ENCODE results near the gene CDH4. TPM values are rescaled to one million over a fixed set of nuclear protein-coding genes. Genes with fewer than 3 reads are reported as not detected.

CDH4 gene
- total RNA-seq, 3 donors from 2014 or later (not counting 1 experiment from before 2014, with no cell fraction given): 0.18 TPM; not detected in 2

- H3K27ac Mint-ChIP-seq: no peak overlapping the region
Observed at GRCh38 chr20:61256824-61257223, 4.8 kb downstream of the CDH4 start.

GRCh38 chr20:61257611-61258010, 5.5 kb downstream of the CDH4 start:
- ATAC-seq (no peak), DNase-seq (no peak)
- Mint-ChIP-seq H3K27me3 (ENCODE audit: low read depth in 2 of 2) (peaks cover 30 to 40% of the 10 kb centered on the region in 2 donors), H3K4me3 (no peak overlapping the region), H3K27ac (no peak overlapping the region), H3K4me1 (no peaks in the 10 kb centered on the region), H3K9me3 (no peaks in the 10 kb centered on the region), H3K36me3 (no peaks in the 10 kb centered on the region)
- Histone ChIP-seq H3K27me3 (ENCODE audit: control insufficient read depth, insufficient read depth, low read length) (no peaks in the 10 kb centered on the region), H3K36me3 (ENCODE audit: control insufficient read depth, insufficient read depth, low read length) (no peaks in the 10 kb centered on the region), H3K27ac (ENCODE audit: low read length) (no peak overlapping the region), H3K4me1 (ENCODE audit: control insufficient read depth, insufficient read depth, low read length) (no peaks in the 10 kb centered on the region), H3K9me3 (ENCODE audit: control insufficient read depth, insufficient read depth, low read length) (no peaks in the 10 kb centered on the region), H3K4me3 (ENCODE audit: low read length) (no peak overlapping the region)
- 89% methylated on average over 20 of the region's 20 CpGs for WGBS (ENCODE audit: insufficient coverage)
- no peak for TF ChIP-seq CTCF (IDR thresholded peaks at IDR 0.05)
- intact Hi-C loops (cut with micrococcal nuclease): no loop called here

More at GRCh38 chr20:61256824-61257223, 4.8 kb downstream of the CDH4 start:
- H3K36me3 ChIP-seq (ENCODE audit: control insufficient read depth, insufficient read depth, low read length): no peaks in the 10 kb centered on the region
- Mint-ChIP-seq H3K27me3 (ENCODE audit: low read depth in 2 of 2) (peaks cover 28 to 40% of the 10 kb centered on the region in 2 donors), H3K4me1 (no peaks in the 10 kb centered on the region), H3K4me3 (no peak overlapping the region), H3K9me3 (no peaks in the 10 kb centered on the region), H3K36me3 (no peaks in the 10 kb centered on the region)
- no peak for DNase-seq
- no peaks in the 10 kb centered on the region for H3K4me1 ChIP-seq (ENCODE audit: control insufficient read depth, insufficient read depth, low read length)
- no peak overlapping the region for H3K4me3 ChIP-seq (ENCODE audit: low read length)
- WGBS (ENCODE audit: insufficient coverage): 44% methylated on average over 7 of the region's 7 CpGs
- no peaks in the 10 kb centered on the region for H3K27me3 ChIP-seq (ENCODE audit: control insufficient read depth, insufficient read depth, low read length)
- no peaks in the 10 kb centered on the region for H3K9me3 ChIP-seq (ENCODE audit: control insufficient read depth, insufficient read depth, low read length)
- TF ChIP-seq CTCF (IDR thresholded peaks at IDR 0.05): no peak
- ATAC-seq: no peak
- intact Hi-C loops (cut with micrococcal nuclease): no loop called here
- H3K27ac ChIP-seq (ENCODE audit: low read length): no peak overlapping the region

- no peaks in the 10 kb centered on the region for H3K27me3 ChIP-seq (ENCODE audit: control insufficient read depth, insufficient read depth, low read length)
- H3K27ac ChIP-seq (ENCODE audit: low read length): no peak overlapping the region
- no peaks in the 10 kb centered on the region for H3K4me1 ChIP-seq (ENCODE audit: control insufficient read depth, insufficient read depth, low read length)
- no peaks in the 10 kb centered on the region for H3K9me3 Mint-ChIP-seq
- H3K4me1 Mint-ChIP-seq: no peaks in the 10 kb centered on the region
- no peak for TF ChIP-seq CTCF (IDR thresholded peaks at IDR 0.05)
- no peak for DNase-seq
- 73% methylated on average over 2 of the region's 3 CpGs for WGBS (ENCODE audit: insufficient coverage)
- no peak for ATAC-seq
- no peak overlapping the region for H3K4me3 ChIP-seq (ENCODE audit: low read length)
- H3K9me3 ChIP-seq (ENCODE audit: control insufficient read depth, insufficient read depth, low read length): no peaks in the 10 kb centered on the region
- H3K4me3 Mint-ChIP-seq: no peak overlapping the region
- H3K27ac Mint-ChIP-seq: no peak overlapping the region
- H3K27me3 Mint-ChIP-seq (ENCODE audit: low read depth in 2 of 2): peaks cover 27 to 31% of the 10 kb centered on the region in 2 donors
- no peaks in the 10 kb centered on the region for H3K36me3 Mint-ChIP-seq
- intact Hi-C loops (cut with micrococcal nuclease): loop anchor here (5.0 kb wide), 1 partner anchor 1202 kb away; no protein-coding TSS in a partner anchor
- no peaks in the 10 kb centered on the region for H3K36me3 ChIP-seq (ENCODE audit: control insufficient read depth, insufficient read depth, low read length)
Observed at GRCh38 chr20:61259741-61260140, 7.7 kb downstream of the CDH4 start.

- no peak for ATAC-seq
Observed at GRCh38 chr20:61260905-61261304, 8.8 kb downstream of the CDH4 start.

More at GRCh38 chr20:61260905-61261304, 8.8 kb downstream of the CDH4 start:
- Histone ChIP-seq H3K4me1 (ENCODE audit: control insufficient read depth, insufficient read depth, low read length) (no peaks in the 10 kb centered on the region), H3K9me3 (ENCODE audit: control insufficient read depth, insufficient read depth, low read length) (no peaks in the 10 kb centered on the region), H3K27me3 (ENCODE audit: control insufficient read depth, insufficient read depth, low read length) (no peaks in the 10 kb centered on the region), H3K27ac (ENCODE audit: low read length) (no peak overlapping the region), H3K4me3 (ENCODE audit: low read length) (no peak overlapping the region), H3K36me3 (ENCODE audit: control insufficient read depth, insufficient read depth, low read length) (no peaks in the 10 kb centered on the region)
- TF ChIP-seq CTCF (IDR thresholded peaks at IDR 0.05): no peak
- WGBS (ENCODE audit: insufficient coverage): 84% methylated on average over 7 of the region's 7 CpGs
- no peak for DNase-seq
- Mint-ChIP-seq H3K4me3 (no peak overlapping the region), H3K36me3 (no peaks in the 10 kb centered on the region), H3K4me1 (no peaks in the 10 kb centered on the region), H3K27ac (no peak overlapping the region), H3K27me3 (ENCODE audit: low read depth in 2 of 2) (peaks cover 19 to 24% of the 10 kb centered on the region in 2 donors), H3K9me3 (no peaks in the 10 kb centered on the region)
- intact Hi-C loops (cut with micrococcal nuclease): loop anchor here (5.0 kb wide), 1 partner anchor 1204 kb away; no protein-coding TSS in a partner anchor
